ENCODE measurements around the gene NBEAL2. TPM values are rescaled to one million over a fixed set of nuclear protein-coding genes. Genes with fewer than 3 reads are reported as not detected.

NBEAL2 gene
- total and polyA plus RNA-seq, 10 of the 15 experiments (the other 5 are each of a cell fraction or from before 2014, with no cell fraction given), result 0.07 to 127 (median 29.4) TPM

GRCh38 chr3:46976326-46977190 is 2.9 kb upstream of the NBEAL2 start, which contains the start of gene CCDC12 (continued):
- 0 out of 2 replicates have a peak, but pooled peaks have one; percentile 24 for TF ChIP-seq CEBPZ (IDR thresholded peaks at IDR 0.05; ENCODE audit: low read depth, low read length)
- no peak for TF ChIP-seq SPI1 (IDR thresholded peaks at IDR 0.05; ENCODE audit: borderline replicate concordance, insufficient read depth, low read depth, low read length)
- peak; percentile 91 for TF ChIP-seq CUX1 (IDR thresholded peaks at IDR 0.05; ENCODE audit: insufficient replicate concordance, low read depth, low read length)
- no peak for TF ChIP-seq MTA2 (IDR thresholded peaks at IDR 0.05; ENCODE audit: low read depth)
- 0 out of 2 replicates have a peak, but pooled peaks have one; percentile 17 for TF ChIP-seq IRF3 (IDR thresholded peaks at IDR 0.05)
- peak; percentile 91 for TF ChIP-seq MYC (IDR thresholded peaks at IDR 0.05; ENCODE audit: insufficient read depth, insufficient read length, insufficient replicate concordance, low read length, severe bottlenecking)
- TF ChIP-seq NRF1 (conservative IDR thresholded peaks at IDR 0.05; ENCODE audit: low read depth, low read length), result peak; percentile 97
- TF ChIP-seq EGR1 (IDR thresholded peaks at IDR 0.05; ENCODE audit: borderline replicate concordance in 1 of 2, low read depth in 2 of 2, low read length in 2 of 2), result peak in 1 of 2 experiments; percentile 68; a peak in 1 of 3 replicates
- TF ChIP-seq ZBTB11 (CRISPR knock-in tag; IDR thresholded peaks at IDR 0.05), result no peak
- TF ChIP-seq ZZZ3 (IDR thresholded peaks at IDR 0.05; ENCODE audit: control insufficient read depth, insufficient read length, low read depth), result no peak
- no peak for TF ChIP-seq JUNB (IDR thresholded peaks at IDR 0.05)
- TF ChIP-seq EZH2 (IDR thresholded peaks at IDR 0.05; ENCODE audit: borderline replicate concordance, control insufficient read depth, low read depth, low read length), result no peak
- TF ChIP-seq PML (IDR thresholded peaks at IDR 0.05; ENCODE audit: low read length), result peak; percentile 73; the same call in 1 of the 2 replicates
- peak; percentile 89 for TF ChIP-seq BACH1 (IDR thresholded peaks at IDR 0.05; ENCODE audit: borderline replicate concordance)

Data from GM12878 (cell line).